B cell (primary cell): Measurements from ENCODE around the gene PCDH20. TPM values are rescaled to one million over a fixed set of nuclear protein-coding genes. Genes with fewer than 3 reads are reported as not detected.

Source experiments
- ATAC-seq: fragments of 200-7000 bp; cut with Tn5 transposase; one replicate; pipeline ENCODE4 v1.10.0; 2021; ENCODE audit warnings: low read depth, mild to moderate bottlenecking, moderate number of reproducible peaks, moderate library complexity
- CTCF ChIA-PET: fragments of 350-600 bp; sonication (Branson Sonifier 250); formaldehyde crosslinking; loops from one replicate; lab custom pipeline; 2021; ENCODE audit warnings: antibody characterized with exemption, inconsistent platforms; lab: Charles Lee
- POLR2A ChIA-PET: fragments of 350-600 bp; sonication (Branson Sonifier 250); formaldehyde crosslinking; loops from one replicate; lab custom pipeline; 2021; ENCODE audit warnings: antibody characterized with exemption; lab: Charles Lee
- DNase-seq: peaks from one replicate; pipeline ENCODE4 v3.0.0; 2013
- H2AFZ ChIP-seq: 2 replicates; pipeline ENCODE4 v1.6.1; 2012; ENCODE audit warnings: mild to moderate bottlenecking, low read depth, low read length; ENCODE audit not compliant: insufficient read depth, poor library complexity, severe bottlenecking
- H3K27ac ChIP-seq, 2 donors: 1 replicate in 1 of 2; 2 replicates in 1 of 2; pipeline ENCODE4 v1.5.1; 2012 to 2013; ENCODE audit warnings: low read length in 2 of 2, mild to moderate bottlenecking in 2 of 2, moderate library complexity in 1 of 2
- H3K27me3 ChIP-seq, 4 experiments: fragments of 200-600 bp in 1 of 4; sonication (generic) in 1 of 4; replicated peaks in 1 of 4; 1 replicate in 2 of 4; 2 replicates in 2 of 4; pipeline versions ENCODE4 v1.6.1 to v1.7.0; 2013 to 2016; ENCODE audit warnings: low read length in 3 of 4, mild to moderate bottlenecking in 2 of 4, mixed read lengths in 1 of 4, moderate library complexity in 1 of 4; ENCODE audit not compliant: insufficient read depth in 4 of 4, control insufficient read depth in 3 of 4; ENCODE audit errors: control extremely low read depth in 1 of 4
- H3K36me3 ChIP-seq, 2 experiments: replicated peaks in 1 of 2; 1 replicate in 1 of 2; 2 replicates in 1 of 2; pipeline versions ENCODE4 v1.6.1 to v1.7.1; 2013; ENCODE audit warnings: low read length in 1 of 2; ENCODE audit not compliant: insufficient read depth in 2 of 2, control insufficient read depth in 1 of 2; ENCODE audit errors: control extremely low read depth in 1 of 2, extremely low read depth in 1 of 2
- H3K4me1 ChIP-seq, 2 donors: fragments of 200-600 bp in 1 of 2; sonication (generic) in 1 of 2; 1 replicate in 1 of 2; 2 replicates in 1 of 2; pipeline versions ENCODE4 v1.5.1 to v1.6.1; 2013 to 2017; ENCODE audit warnings: low read length in 2 of 2; ENCODE audit not compliant: control insufficient read depth in 2 of 2, insufficient read depth in 2 of 2
- H3K4me2 ChIP-seq: replicated peaks from 2 replicates; pipeline ENCODE3; 2012; ENCODE audit warnings: mild to moderate bottlenecking, low read depth, low read length; ENCODE audit not compliant: poor library complexity, severe bottlenecking
- H3K4me3 ChIP-seq, 5 experiments: fragments of 200-600 bp in 1 of 5; sonication (generic) in 1 of 5; 1 replicate in 3 of 5; 2 replicates in 2 of 5; pipeline versions ENCODE4 v1.5.1 to v1.7.0; 2011 to 2016; ENCODE audit warnings: low read length in 4 of 5, mild to moderate bottlenecking in 4 of 5, low read depth in 2 of 5, control low read depth in 1 of 5, moderate library complexity in 1 of 5; ENCODE audit not compliant: insufficient read depth in 1 of 5; ENCODE audit errors: control extremely low read depth in 1 of 5, extremely low read depth in 1 of 5
- H3K79me2 ChIP-seq: fragments of 200-600 bp; sonication (generic); one replicate; pipeline ENCODE4 v1.6.0; 2016; ENCODE audit warnings: low read length; ENCODE audit not compliant: control insufficient read depth, insufficient read depth
- H3K9ac ChIP-seq: fragments of 200-600 bp; sonication (generic); 2 replicates; pipeline ENCODE4 v1.6.1; 2017; ENCODE audit warnings: mild to moderate bottlenecking, low read length, moderate library complexity
- H3K9me3 ChIP-seq, 3 donors: one replicate each; pipeline versions ENCODE4 v1.6.1 to v1.7.1; 2013; ENCODE audit warnings: low read length in 2 of 3; ENCODE audit not compliant: control insufficient read depth in 2 of 3, insufficient read depth in 1 of 3; ENCODE audit errors: control extremely low read depth in 1 of 3
- H4K20me1 ChIP-seq: 2 replicates; pipeline ENCODE4 v1.6.0; 2012; ENCODE audit warnings: mild to moderate bottlenecking, low read length; ENCODE audit not compliant: insufficient read depth, control insufficient read depth, poor library complexity, severe bottlenecking
- H3K27ac Mint-ChIP-seq: one replicate; pipeline ENCODE4 v1.8.0; 2021; ENCODE audit warnings: mixed read lengths
- H3K27me3 Mint-ChIP-seq: one replicate; pipeline ENCODE4 v1.8.0; 2021; ENCODE audit warnings: mixed read lengths
- H3K4me1 Mint-ChIP-seq: one replicate; pipeline ENCODE4 v1.8.0; 2021; ENCODE audit warnings: mixed read lengths
- H3K4me3 Mint-ChIP-seq: one replicate; pipeline ENCODE4 v1.8.0; 2021; ENCODE audit warnings: mixed read lengths
- H3K9me3 Mint-ChIP-seq: one replicate; pipeline ENCODE4 v1.8.0; 2022; ENCODE audit warnings: mixed read lengths; ENCODE audit not compliant: insufficient read depth
- EZH2 ChIP-seq: IDR thresholded peaks from 2 replicates; pipeline ENCODE4 v1.6.1; 2012; ENCODE audit warnings: borderline replicate concordance, low read depth, mild to moderate bottlenecking, moderate library complexity, low read length; ENCODE audit not compliant: insufficient read depth, poor library complexity, severe bottlenecking
- WGBS: methylation state at CpG from one replicate; pipeline ENCODE4 v1.1.5; 2013; ENCODE audit warnings: missing lambda C conversion rate; ENCODE audit not compliant: insufficient coverage; 5-methylcytosine and 5-hydroxymethylcytosine counted together
- intact Hi-C: fragments of 100-400 bp; cut with micrococcal nuclease; formaldehyde crosslinking; loops from one replicate; pipeline ENCODE4 v1.10.0; 2022
- polyA plus RNA-seq: library from polyadenylated mRNA; depleted of rRNA; stranded (reverse); fragments of >200 nt; gene quantifications from 2 replicates; pipeline ENCODE4 v1.2.3, GENCODE V29; 2012
- total RNA-seq, 2 donors: library from RNA; stranded (reverse); fragments of 120-200 nt in 1 of 2; gene quantifications; 1 replicate in 1 of 2; 2 replicates in 1 of 2; pipeline versions ENCODE4 v1.2.3 to v1.2.4, GENCODE V29; 2013 to 2022
- TF ChIP-seq, protein P1 (sequence below): fragments of 200-600 bp; IDR thresholded peaks from one replicate; pipeline ENCODE4 v1.8.0; 2022; ENCODE audit warnings: antibody characterized with exemption, mild to moderate bottlenecking

PCDH20 gene
- total and polyA plus RNA-seq, 2 donors (not counting 1 experiment from before 2014, with no cell fraction given): not detected

DNA sequence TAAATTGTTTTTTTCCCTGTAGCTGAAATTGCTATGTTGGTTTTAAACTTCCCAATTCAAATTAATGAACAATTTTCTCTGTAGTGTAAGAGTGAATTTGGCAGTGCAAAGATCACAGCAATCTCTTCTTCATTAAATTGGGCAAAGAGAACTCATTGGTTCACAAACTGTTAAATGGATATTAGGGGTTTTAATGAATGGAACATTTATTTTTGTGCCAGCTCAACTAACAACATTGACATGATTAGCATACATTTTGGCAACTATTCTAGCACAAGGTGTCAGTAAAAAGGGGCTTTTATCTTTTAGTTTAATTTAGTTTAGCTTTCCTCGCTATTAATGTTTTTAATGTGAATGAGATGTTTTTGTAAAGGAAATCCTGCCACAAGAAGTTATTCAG, 7.1 kb downstream of the PCDH20 start:
- peaks cover 10% of the 10 kb centered on the region for H3K27me3 Mint-ChIP-seq
- TF ChIP-seq, protein P1, sequence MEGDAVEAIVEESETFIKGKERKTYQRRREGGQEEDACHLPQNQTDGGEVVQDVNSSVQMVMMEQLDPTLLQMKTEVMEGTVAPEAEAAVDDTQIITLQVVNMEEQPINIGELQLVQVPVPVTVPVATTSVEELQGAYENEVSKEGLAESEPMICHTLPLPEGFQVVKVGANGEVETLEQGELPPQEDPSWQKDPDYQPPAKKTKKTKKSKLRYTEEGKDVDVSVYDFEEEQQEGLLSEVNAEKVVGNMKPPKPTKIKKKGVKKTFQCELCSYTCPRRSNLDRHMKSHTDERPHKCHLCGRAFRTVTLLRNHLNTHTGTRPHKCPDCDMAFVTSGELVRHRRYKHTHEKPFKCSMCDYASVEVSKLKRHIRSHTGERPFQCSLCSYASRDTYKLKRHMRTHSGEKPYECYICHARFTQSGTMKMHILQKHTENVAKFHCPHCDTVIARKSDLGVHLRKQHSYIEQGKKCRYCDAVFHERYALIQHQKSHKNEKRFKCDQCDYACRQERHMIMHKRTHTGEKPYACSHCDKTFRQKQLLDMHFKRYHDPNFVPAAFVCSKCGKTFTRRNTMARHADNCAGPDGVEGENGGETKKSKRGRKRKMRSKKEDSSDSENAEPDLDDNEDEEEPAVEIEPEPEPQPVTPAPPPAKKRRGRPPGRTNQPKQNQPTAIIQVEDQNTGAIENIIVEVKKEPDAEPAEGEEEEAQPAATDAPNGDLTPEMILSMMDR: no peak
- no peak for TF ChIP-seq EZH2
- H3K27ac ChIP-seq: no peak overlapping the region
- H3K4me1 Mint-ChIP-seq: no peaks in the 10 kb centered on the region
- intact Hi-C loops: no loop called here
- no peaks in the 10 kb centered on the region for H3K79me2 ChIP-seq
- H3K27ac Mint-ChIP-seq: no peak overlapping the region
- DNase-seq (no peak), ATAC-seq (no peak)
- no peak overlapping the region for H3K4me3 Mint-ChIP-seq
- peaks cover 0 to 10% (median 2%) of the 10 kb centered on the region in 4 experiments for H3K27me3 ChIP-seq
- no peak overlapping the region for H2AFZ ChIP-seq
- H3K9me3 Mint-ChIP-seq: no peaks in the 10 kb centered on the region
- H3K36me3 ChIP-seq: no peaks in the 10 kb centered on the region
- CTCF ChIA-PET: no interaction called here
- H3K4me2 ChIP-seq: no peak overlapping the region
- H3K4me3 ChIP-seq: no peak overlapping the region
- no peaks in the 10 kb centered on the region for H3K4me1 ChIP-seq
- no CpG with 5 or more reads among the region's 1 CpG for WGBS
- H3K9ac ChIP-seq: no peak overlapping the region
- peaks cover 0 to 6% (median 0%) of the 10 kb centered on the region in 3 donors for H3K9me3 ChIP-seq
- POLR2A ChIA-PET: no interaction called here
- no peaks in the 10 kb centered on the region for H4K20me1 ChIP-seq

DNA sequence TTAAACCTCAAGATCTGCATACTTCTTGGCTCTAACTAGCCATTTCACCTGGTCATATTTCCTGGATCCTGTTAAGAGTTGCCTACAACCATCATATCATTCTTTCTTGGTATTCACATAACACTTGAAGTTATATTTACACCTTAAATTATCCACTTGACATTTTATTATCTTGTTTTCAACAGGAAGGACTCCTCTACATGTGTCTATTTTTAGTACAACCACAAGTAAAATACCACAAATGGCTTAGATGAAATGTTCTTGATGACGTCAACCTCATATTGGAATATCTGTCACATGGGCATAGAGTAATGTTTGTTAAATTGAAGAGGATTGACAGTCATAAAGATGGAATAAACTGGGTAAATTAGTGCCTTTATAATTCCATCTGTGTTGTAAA, 9.4 kb downstream of the PCDH20 start:
- Histone ChIP-seq H3K27me3 (no peaks in the 10 kb centered on the region), H3K36me3 (no peaks in the 10 kb centered on the region), H3K4me1 (no peaks in the 10 kb centered on the region), H3K4me3 (no peak overlapping the region), H3K9ac (no peak overlapping the region), H3K9me3 (no peaks in the 10 kb centered on the region), H2AFZ (no peak overlapping the region), H3K4me2 (no peak overlapping the region), H3K27ac (no peak overlapping the region), H4K20me1 (no peaks in the 10 kb centered on the region), H3K79me2 (no peaks in the 10 kb centered on the region)
- no peaks in the 10 kb centered on the region for H3K4me1 Mint-ChIP-seq
- intact Hi-C loops: no loop called here
- H3K27ac Mint-ChIP-seq: no peak overlapping the region
- CTCF ChIA-PET: no interaction called here
- POLR2A ChIA-PET: no interaction called here
- no peak overlapping the region for H3K4me3 Mint-ChIP-seq
- TF ChIP-seq EZH2: no peak
- TF ChIP-seq, protein P1: no peak
- H3K27me3 Mint-ChIP-seq: peaks cover 1% of the 10 kb centered on the region
- no peak for ATAC-seq
- H3K9me3 Mint-ChIP-seq: no peaks in the 10 kb centered on the region
- WGBS: no CpG with 5 or more reads among the region's 1 CpG
- DNase-seq: no peak
